ENCODE results near the gene IGLON5. TPM values are rescaled to one million over a fixed set of nuclear protein-coding genes. Genes with fewer than 3 reads are reported as not detected.

The IGLON5 gene
- polyA plus RNA-seq, 1 donor from 2014 or later, result not detected

DNA sequence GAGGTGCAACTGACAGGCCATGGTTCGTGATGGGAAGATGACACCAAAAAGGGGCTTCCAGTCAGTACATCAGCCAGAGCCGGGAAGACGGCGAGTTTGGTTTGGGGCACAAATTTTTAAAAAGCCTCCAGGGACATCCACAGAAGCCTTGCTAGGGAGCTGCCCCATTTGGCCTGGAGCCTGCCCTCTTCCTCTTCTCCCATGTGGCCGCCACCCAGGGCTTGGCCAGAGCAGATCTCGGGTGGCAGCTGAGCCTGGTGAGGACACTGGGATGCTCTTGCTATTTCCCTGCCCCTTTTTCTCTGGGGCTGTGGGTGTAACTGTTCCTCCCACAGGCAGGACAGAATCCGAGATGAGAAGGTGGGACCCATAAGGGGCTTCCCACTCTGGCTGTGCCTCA, 46.5 kb downstream of the IGLON5 start:
- Mint-ChIP-seq H3K4me3 (no peak overlapping the region), H3K27ac (peak overlapping the region in 1 of 3 donors; percentile 50), H3K9me3 (no peaks in the 10 kb centered on the region), H3K4me1 (peaks cover 0 to 8% (median 7%) of the 10 kb centered on the region in 3 donors), H3K27me3 (no peaks in the 10 kb centered on the region), H3K36me3 (peaks cover 2% of the 10 kb centered on the region)

- H3K27ac Mint-ChIP-seq, result no peak overlapping the region
- H3K27me3 Mint-ChIP-seq, result no peaks in the 10 kb centered on the region
- peaks cover 0 to 15% (median 12%) of the 10 kb centered on the region in 3 donors for H3K4me1 Mint-ChIP-seq
- H3K36me3 Mint-ChIP-seq, result peaks cover 2% of the 10 kb centered on the region
- H3K9me3 Mint-ChIP-seq, result no peaks in the 10 kb centered on the region
- no peak overlapping the region for H3K4me3 Mint-ChIP-seq
Measured at GRCh38 chr19:51359294-51359693, 47.9 kb downstream of the IGLON5 start.

DNA sequence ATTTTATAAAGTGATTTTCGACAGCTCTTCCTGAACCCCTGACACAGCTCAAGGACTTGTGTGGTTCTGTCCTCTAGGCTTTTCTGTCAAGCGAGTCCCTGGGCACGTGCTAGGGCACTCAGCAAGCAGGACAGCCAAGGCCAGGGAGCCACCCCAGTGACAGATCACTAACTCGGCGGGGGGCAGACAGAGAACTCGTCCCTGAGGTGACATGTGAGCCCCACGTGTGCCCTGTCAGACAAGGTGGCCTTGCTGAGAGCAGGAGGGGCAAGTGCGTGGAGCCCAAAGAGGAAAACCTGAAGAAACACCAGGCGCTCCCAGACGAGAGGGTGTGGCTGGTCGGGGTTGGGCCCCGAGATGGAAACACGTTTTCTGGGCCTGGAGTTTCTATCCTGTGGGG, 49.8 kb downstream of the IGLON5 start:
- Mint-ChIP-seq H3K4me3 (no peak overlapping the region), H3K9me3 (no peaks in the 10 kb centered on the region), H3K4me1 (peaks cover 6 to 24% (median 17%) of the 10 kb centered on the region in 3 donors), H3K27me3 (no peaks in the 10 kb centered on the region), H3K36me3 (no peaks in the 10 kb centered on the region), H3K27ac (no peak overlapping the region)

- Mint-ChIP-seq H3K4me3 (peak overlapping the region in 3 of 4 donors; percentile 38 to 74 (median 47)), H3K27me3 (no peaks in the 10 kb centered on the region), H3K27ac (peak overlapping the region in 1 of 3 donors; percentile 34), H3K36me3 (no peaks in the 10 kb centered on the region), H3K9me3 (no peaks in the 10 kb centered on the region), H3K4me1 (peaks cover 6 to 24% (median 16%) of the 10 kb centered on the region in 3 donors)
Measured at GRCh38 chr19:51364200-51365106, 53.0 kb downstream of the IGLON5 start.

DNA sequence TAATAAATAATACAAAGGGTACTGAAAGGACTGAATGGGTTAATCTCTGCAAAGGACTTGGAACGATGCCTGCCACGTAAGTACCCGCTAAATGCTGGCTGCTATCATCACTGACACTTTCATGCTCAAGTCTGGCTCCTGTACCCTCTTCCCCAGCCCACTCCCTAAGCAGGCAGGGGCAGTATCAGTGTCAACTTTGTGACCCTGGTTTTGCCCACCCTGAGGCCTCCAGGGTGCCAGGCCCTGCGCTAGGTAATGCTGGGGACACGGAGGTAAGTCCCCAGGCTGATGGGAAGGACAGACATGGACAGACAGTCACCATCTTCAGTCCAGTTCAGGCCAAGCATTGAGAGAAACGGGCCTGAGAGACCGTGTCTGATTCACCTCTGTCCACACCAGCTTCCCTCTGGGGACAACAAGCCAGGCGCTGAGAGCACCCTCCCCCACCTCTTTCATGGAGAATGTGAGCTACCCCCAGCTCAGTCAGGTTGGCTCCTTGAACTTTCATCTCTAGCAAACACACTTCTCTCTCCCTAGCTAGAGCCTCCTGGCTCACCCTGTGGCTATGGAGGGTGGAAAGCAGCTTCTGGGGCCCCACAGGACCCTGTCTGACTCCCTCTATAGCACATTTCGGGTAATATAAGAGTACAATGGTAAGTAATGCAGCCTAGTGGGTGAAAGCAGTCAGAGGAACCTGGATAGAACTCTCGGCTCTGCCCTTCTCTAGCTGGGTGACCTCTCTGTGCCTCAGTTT, 53.9 kb downstream of the IGLON5 start:
- peak overlapping the region; percentile 89 to 98 (median 96) for H3K4me3 Mint-ChIP-seq
- no peaks in the 10 kb centered on the region for H3K27me3 Mint-ChIP-seq
- H3K27ac Mint-ChIP-seq, result peak overlapping the region; percentile 89 to 98 (median 95)
- no peaks in the 10 kb centered on the region for H3K9me3 Mint-ChIP-seq
- H3K4me1 Mint-ChIP-seq, result peaks cover 6 to 24% (median 16%) of the 10 kb centered on the region in 3 donors
- H3K36me3 Mint-ChIP-seq, result no peaks in the 10 kb centered on the region

DNA sequence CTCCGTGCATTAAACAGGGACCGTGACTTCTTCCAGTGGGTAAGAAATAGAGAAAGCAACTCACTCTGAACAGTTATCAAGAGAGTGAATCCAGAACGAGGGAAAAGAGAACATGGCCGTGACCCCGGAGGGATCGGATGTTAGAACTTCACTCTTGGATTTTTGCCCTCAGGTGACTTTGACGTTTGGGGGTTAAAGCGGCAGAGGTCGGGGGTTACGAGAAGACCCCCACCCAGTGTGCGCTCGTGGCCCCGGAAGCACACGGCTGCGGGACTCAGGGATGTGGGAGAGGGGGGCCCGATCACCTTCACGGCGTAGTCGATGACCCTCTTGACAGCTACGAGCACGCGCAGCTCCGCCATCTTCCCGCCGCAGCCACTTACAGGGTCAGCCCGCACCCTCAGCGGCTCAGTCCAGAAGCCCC, 54.5 kb downstream of the IGLON5 start, which contains the start of gene ETFB:
TSS of gene ETFB (minus strand) at position 424 of the 424 bp plus-strand sequence. CDS start at position 362, 62 bp downstream.
- H3K27ac Mint-ChIP-seq, result peak within 1 kb of the TSS; percentile 89 to 98 (median 97)
- no peaks in the 10 kb centered on the region for H3K9me3 Mint-ChIP-seq
- peak within 1 kb of the TSS; percentile 89 to 98 (median 96) for H3K4me3 Mint-ChIP-seq
- H3K27me3 Mint-ChIP-seq, result no peaks in the 10 kb centered on the region
- peaks cover 6 to 24% (median 16%) of the 10 kb centered on the region in 3 donors for H3K4me1 Mint-ChIP-seq
- H3K36me3 Mint-ChIP-seq, result no peaks in the 10 kb centered on the region

DNA sequence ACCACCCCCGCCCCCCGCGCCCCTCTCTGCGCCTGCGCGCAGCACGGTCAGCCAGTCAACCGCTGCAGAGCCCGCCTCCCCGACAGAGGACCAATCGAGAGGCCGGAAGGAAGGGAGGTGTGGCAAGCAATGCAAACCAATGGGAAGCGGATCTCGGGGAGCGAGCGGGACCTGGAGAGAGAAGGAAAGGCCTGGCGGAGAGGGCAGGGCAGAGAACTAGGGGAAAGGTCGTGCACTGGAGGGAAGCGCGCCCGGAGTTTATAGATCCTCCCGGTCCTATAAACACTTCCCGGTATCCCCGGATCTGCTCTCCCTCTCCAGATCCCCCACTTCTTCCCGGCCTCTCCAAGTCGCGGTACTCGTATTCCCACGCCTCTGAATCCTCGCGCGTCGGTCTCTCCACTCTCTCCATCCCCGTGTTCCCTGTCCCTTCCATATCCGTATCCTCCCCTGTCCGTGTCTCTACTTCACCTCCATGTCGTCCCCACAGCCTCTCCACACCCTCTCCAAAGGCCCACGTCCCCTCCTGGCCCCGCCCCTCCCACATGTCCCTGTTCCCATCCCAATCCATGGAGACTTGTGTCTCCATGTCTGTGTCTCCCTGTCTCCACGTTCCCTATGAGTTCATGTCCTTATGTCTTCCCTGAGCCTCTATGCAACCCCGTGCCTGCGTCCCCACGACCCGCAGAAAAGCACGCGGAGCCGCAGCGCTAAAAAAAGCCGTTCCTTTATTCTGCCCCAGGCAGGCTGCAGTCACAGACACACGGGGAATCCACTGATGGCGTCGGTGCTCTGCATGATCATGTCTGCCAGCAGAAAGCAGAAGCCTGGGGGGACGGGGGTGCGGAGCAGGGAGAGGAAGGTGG, 55.2 kb downstream of the IGLON5 start:
- H3K9me3 Mint-ChIP-seq, result no peaks in the 10 kb centered on the region
- H3K27me3 Mint-ChIP-seq, result no peaks in the 10 kb centered on the region
- peaks cover 6 to 24% (median 16%) of the 10 kb centered on the region in 3 donors for H3K4me1 Mint-ChIP-seq
- peak overlapping the region; percentile 89 to 98 (median 96) for H3K4me3 Mint-ChIP-seq
- H3K36me3 Mint-ChIP-seq, result no peaks in the 10 kb centered on the region
- peak overlapping the region; percentile 89 to 98 (median 97) for H3K27ac Mint-ChIP-seq

DNA sequence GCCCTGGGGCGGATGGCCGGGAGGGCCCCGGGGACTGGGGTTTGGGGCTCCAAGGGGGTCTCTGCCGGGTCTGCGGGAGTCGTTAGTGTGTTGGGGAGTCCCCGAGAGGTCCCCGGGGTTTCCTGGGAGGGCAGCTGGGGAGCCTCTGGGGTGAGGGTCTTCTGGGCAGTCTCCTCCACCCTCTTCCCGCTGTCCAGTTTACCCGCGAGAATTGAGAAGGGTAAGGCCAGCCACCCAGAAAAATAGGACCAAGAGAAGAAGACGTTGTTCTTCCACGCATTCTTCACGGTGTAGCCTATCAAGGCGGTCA, 55.8 kb downstream of the IGLON5 start:
- Mint-ChIP-seq H3K27me3 (no peaks in the 10 kb centered on the region), H3K36me3 (no peaks in the 10 kb centered on the region), H3K4me3 (peak overlapping the region; percentile 89 to 98 (median 96)), H3K9me3 (no peaks in the 10 kb centered on the region), H3K4me1 (peaks cover 6 to 24% (median 16%) of the 10 kb centered on the region in 3 donors), H3K27ac (peak overlapping the region; percentile 89 to 98 (median 97))

DNA sequence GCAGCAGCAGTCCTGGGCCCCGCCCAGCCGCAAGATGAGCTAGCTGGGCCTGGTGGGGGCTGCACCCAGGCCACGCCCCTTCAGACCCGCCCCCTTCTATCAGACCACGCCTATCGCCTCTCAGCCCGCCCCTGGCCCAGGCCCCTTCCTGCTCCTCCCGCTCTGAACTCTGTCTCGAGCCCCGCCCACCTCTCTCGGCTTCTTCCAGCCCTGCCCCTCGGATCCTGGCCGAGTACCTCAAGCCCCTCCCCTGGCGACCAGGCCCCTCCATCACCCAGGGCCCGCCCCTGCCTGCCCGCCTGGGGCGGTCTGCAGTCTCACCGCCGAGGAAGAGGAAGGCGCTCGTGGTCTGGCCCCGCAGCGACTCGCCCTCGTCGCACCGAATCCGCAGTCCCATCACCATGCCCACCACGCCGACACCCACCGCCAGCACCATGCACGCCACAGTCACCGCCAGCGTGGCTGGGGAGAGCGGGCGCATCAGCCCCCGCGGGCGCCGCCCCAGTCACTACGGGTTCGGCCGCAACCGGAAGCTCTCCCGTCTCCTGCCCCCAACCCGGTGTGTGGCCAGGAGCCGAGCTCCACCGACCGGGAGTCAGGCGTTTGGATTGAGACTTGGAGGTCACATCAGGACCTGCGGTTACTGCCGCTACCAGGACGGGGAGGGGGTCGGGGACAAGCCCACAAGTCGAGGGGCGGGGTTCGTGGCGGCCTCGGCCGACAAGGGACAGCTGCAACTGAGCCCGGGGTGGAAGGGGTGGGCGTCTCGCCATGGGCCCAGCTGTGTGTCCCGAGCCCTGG, 56.3 kb downstream of the IGLON5 start:
- Mint-ChIP-seq H3K9me3 (no peaks in the 10 kb centered on the region), H3K4me1 (peaks cover 6 to 23% (median 18%) of the 10 kb centered on the region in 3 donors), H3K27me3 (no peaks in the 10 kb centered on the region), H3K36me3 (no peaks in the 10 kb centered on the region), H3K27ac (peak overlapping the region; percentile 89 to 98 (median 97)), H3K4me3 (peak overlapping the region; percentile 89 to 98 (median 96))

GRCh38 chr19:51368366-51369282, 57.2 kb downstream of the IGLON5 start, which contains the start of gene CLDND2:
Gene CLDND2, minus strand, starts transcription at chr19:51369003. Its CDS starts 426 bp downstream, at chr19:51368577.
- H3K9me3 Mint-ChIP-seq, result no peaks in the 10 kb centered on the region
- H3K36me3 Mint-ChIP-seq, result no peaks in the 10 kb centered on the region
- H3K4me3 Mint-ChIP-seq, result peak within 1 kb of the TSS; percentile 89 to 98 (median 96)
- H3K27ac Mint-ChIP-seq, result peak within 1 kb of the TSS; percentile 89 to 97 (median 93)
- H3K27me3 Mint-ChIP-seq, result no peaks in the 10 kb centered on the region
- H3K4me1 Mint-ChIP-seq, result peaks cover 6 to 18% (median 18%) of the 10 kb centered on the region in 3 donors

- peak overlapping the region in 2 of 3 donors; percentile 7 to 71 for H3K27ac Mint-ChIP-seq
- peak overlapping the region in 3 of 4 donors; percentile 70 to 81 (median 80) for H3K4me3 Mint-ChIP-seq
- H3K4me1 Mint-ChIP-seq, result peaks cover 6 to 10% (median 9%) of the 10 kb centered on the region in 3 donors
- H3K36me3 Mint-ChIP-seq, result no peaks in the 10 kb centered on the region
- no peaks in the 10 kb centered on the region for H3K27me3 Mint-ChIP-seq
- no peaks in the 10 kb centered on the region for H3K9me3 Mint-ChIP-seq
Measured at GRCh38 chr19:51370230-51370629, 58.8 kb downstream of the IGLON5 start.

DNA sequence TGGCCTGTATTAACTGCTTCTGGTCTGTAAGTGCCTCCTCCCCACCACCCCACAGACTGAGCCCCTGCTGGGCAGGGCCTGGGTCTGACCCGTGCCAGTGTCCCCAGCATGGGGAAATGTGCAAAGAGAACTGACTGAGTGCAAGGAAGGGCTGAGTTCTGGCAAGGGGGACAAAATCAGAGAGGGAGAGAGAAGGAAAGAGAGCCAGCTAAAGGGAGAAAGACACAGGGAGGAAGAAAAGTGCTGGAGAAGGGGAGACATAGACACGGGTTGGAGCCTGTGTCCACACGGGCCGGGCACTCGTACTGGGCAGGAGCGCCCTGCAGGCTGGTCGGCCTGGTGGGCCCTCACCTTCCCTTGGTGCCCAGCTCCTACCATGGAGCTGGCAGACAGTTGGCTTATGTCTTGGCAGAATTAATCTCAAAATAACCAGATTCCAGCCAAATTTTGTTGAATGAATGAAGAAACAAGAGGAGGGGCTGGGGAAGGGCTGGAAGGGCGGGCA, 59.8 kb downstream of the IGLON5 start:
- Mint-ChIP-seq H3K9me3 (no peaks in the 10 kb centered on the region), H3K4me1 (peaks cover 0 to 8% (median 5%) of the 10 kb centered on the region in 3 donors), H3K27me3 (no peaks in the 10 kb centered on the region), H3K27ac (peak overlapping the region in 1 of 3 donors; percentile 80), H3K36me3 (no peaks in the 10 kb centered on the region), H3K4me3 (peak overlapping the region in 3 of 4 donors; percentile 12 to 55 (median 54))

Data from IgD-negative memory B cell (primary cell).